ENCODE data around the gene DNPEP. TPM values are rescaled to one million over a fixed set of nuclear protein-coding genes. Genes with fewer than 3 reads are reported as not detected.

Gene DNPEP
- 42.2 and 45.6 TPM in 2 replicates for total RNA-seq

GRCh38 chr2:219387306-219388120 lies at the start of gene DNPEP:
TSS of gene DNPEP (minus strand) at chr2:219387912. CDS start at chr2:219387794, 118 bp downstream.

GRCh38 chr2:219434718-219435525 lies 47.2 kb upstream of the DNPEP start, which contains the start of gene SPEG:
TSS of gene SPEG (plus strand) at chr2:219434843. CDS start at chr2:219434978, 135 bp downstream.

GRCh38 chr2:219418155-219419011 lies 30.7 kb upstream of the DNPEP start, which contains the start of gene DES:
TSS of gene DES (plus strand) at chr2:219418377. CDS start at chr2:219418463, 86 bp downstream.

GRCh38 chr2:219332542-219332941 lies 55.2 kb downstream of the DNPEP start, which contains the start of gene RESP18:
TSS of gene RESP18 (minus strand) at chr2:219332744.

Other genes starting within 250 kb of the DNPEP start
- gene NHEJ1, start 227.1 kb downstream of the DNPEP start, total RNA-seq, result 16.3 and 18.6 TPM in 2 replicates
- gene SLC23A3, start 217.9 kb downstream of the DNPEP start, total RNA-seq, result 0.45 and 0.50 TPM in 2 replicates
- 25.0 and 25.4 TPM in 2 replicates for gene CNPPD1, start 211.0 kb downstream of the DNPEP start, total RNA-seq
- 34.6 and 41.9 TPM in 2 replicates for gene RETREG2, start 209.6 kb downstream of the DNPEP start, total RNA-seq
- gene ZFAND2B, start 181.1 kb downstream of the DNPEP start, total RNA-seq, result 28.2 and 31.9 TPM in 2 replicates
- gene ABCB6, start 169.0 kb downstream of the DNPEP start, total RNA-seq, result 12.4 and 15.5 TPM in 2 replicates
- 50.8 and 53.8 TPM in 2 replicates for gene ATG9A, start 158.3 kb downstream of the DNPEP start, total RNA-seq
- gene ANKZF1, start 158.1 kb downstream of the DNPEP start, total RNA-seq, result 18.7 and 21.7 TPM in 2 replicates
- 11.4 and 12.9 TPM in 2 replicates for gene GLB1L, start 142.5 kb downstream of the DNPEP start, total RNA-seq
- 15.9 and 18.8 TPM in 2 replicates for gene STK16, start 142.4 kb downstream of the DNPEP start, total RNA-seq
- gene TUBA4B, start 134.7 kb downstream of the DNPEP start, total RNA-seq, result not detected in 2 replicates
- gene TUBA4A, start 134.0 kb downstream of the DNPEP start, total RNA-seq, result 20.2 and 24.7 TPM in 2 replicates
- 19.8 and 23.7 TPM in 2 replicates for gene DNAJB2, start 108.5 kb downstream of the DNPEP start, total RNA-seq
- gene PTPRN, start 78.5 kb downstream of the DNPEP start, total RNA-seq, result 7.9 and 9.8 TPM in 2 replicates
- gene RESP18, start 55.2 kb downstream of the DNPEP start, total RNA-seq, result not detected in 2 replicates
- gene DES, start 30.5 kb upstream of the DNPEP start, total RNA-seq, result 3.0 and 5.0 TPM in 2 replicates
- gene SPEG, start 46.9 kb upstream of the DNPEP start, total RNA-seq, result 13.2 and 14.0 TPM in 2 replicates
- gene GMPPA, start 111.0 kb upstream of the DNPEP start, total RNA-seq, result 57.2 and 64.1 TPM in 2 replicates
- 0.34 TPM in 1 of 2 replicates, not detected in the other for gene ASIC4, start 126.6 kb upstream of the DNPEP start, total RNA-seq
- gene CHPF, start 155.9 kb upstream of the DNPEP start, total RNA-seq, result 94.3 and 95.3 TPM in 2 replicates
- gene TMEM198, start 156.1 kb upstream of the DNPEP start, total RNA-seq, result 0.74 and 1.2 TPM in 2 replicates
- gene OBSL1, start 183.6 kb upstream of the DNPEP start, total RNA-seq, result 32.0 and 32.1 TPM in 2 replicates
- not detected in 2 replicates for gene INHA, start 184.4 kb upstream of the DNPEP start, total RNA-seq
- 9.7 and 10.4 TPM in 2 replicates for gene STK11IP, start 209.9 kb upstream of the DNPEP start, total RNA-seq
- gene SLC4A3, start 239.7 kb upstream of the DNPEP start, total RNA-seq, result 1.3 and 1.8 TPM in 2 replicates

All from bronchus fibroblast of lung (primary cell).